Gastroesophageal sphincter (tissue), 3 donors: ENCODE measurements around the gene MUSTN1.

Experiments
- EP300 ChIP-seq: sonication (generic); formaldehyde crosslinking; IDR thresholded peaks from one replicate; pipeline ENCODE4 v1.6.1; 2017; ENCODE audit warnings: antibody characterized with exemption, mild to moderate bottlenecking
- POLR2A ChIP-seq, 2 donors: fragments of 450-650 bp; IDR thresholded peaks; one replicate each; pipeline ENCODE4 v1.6.1; 2017; ENCODE audit warnings: antibody characterized with exemption in 2 of 2, mild to moderate bottlenecking in 2 of 2, moderate library complexity in 1 of 2
- TF ChIP-seq, protein P1 (sequence below), 4 experiments: fragments of 200-600 bp in 2 of 4; fragments of 450-650 bp in 2 of 4; sonication (generic) in 1 of 4; IDR thresholded peaks; one replicate each; pipeline ENCODE4 v1.5.1; 2017 to 2019; ENCODE audit warnings: antibody characterized with exemption in 4 of 4, mild to moderate bottlenecking in 2 of 4, moderate library complexity in 2 of 4

DNA sequence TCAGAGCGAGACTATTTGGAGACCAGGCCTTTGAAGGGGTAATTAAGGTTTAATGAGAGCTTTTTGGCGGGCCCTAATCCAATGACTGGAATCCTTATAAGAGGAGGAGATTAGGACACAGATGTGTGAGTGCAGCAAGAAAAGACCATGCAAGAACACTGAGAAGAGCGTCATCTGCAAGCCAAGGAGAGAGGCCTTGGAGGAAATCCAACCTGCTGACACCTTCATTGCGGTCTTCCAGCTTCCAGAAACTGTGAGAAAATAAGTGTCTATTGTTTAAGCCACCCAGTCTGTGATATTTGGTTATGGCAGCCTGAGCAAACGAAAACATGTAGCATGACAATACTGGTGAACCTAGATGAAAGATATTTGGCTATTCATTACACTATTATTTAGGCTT lies 23.0 kb upstream of the MUSTN1 start:
- TF ChIP-seq, protein P1, sequence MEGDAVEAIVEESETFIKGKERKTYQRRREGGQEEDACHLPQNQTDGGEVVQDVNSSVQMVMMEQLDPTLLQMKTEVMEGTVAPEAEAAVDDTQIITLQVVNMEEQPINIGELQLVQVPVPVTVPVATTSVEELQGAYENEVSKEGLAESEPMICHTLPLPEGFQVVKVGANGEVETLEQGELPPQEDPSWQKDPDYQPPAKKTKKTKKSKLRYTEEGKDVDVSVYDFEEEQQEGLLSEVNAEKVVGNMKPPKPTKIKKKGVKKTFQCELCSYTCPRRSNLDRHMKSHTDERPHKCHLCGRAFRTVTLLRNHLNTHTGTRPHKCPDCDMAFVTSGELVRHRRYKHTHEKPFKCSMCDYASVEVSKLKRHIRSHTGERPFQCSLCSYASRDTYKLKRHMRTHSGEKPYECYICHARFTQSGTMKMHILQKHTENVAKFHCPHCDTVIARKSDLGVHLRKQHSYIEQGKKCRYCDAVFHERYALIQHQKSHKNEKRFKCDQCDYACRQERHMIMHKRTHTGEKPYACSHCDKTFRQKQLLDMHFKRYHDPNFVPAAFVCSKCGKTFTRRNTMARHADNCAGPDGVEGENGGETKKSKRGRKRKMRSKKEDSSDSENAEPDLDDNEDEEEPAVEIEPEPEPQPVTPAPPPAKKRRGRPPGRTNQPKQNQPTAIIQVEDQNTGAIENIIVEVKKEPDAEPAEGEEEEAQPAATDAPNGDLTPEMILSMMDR (IDR thresholded peaks at IDR 0.05) = no peak
- TF ChIP-seq EP300 (no peak), POLR2A (IDR thresholded peaks at IDR 0.05) (no peak)
